ENCODE results near the gene RPS6KA2. TPM values are rescaled to one million over a fixed set of nuclear protein-coding genes. Genes with fewer than 3 reads are reported as not detected.

The RPS6KA2 gene
- total and polyA plus RNA-seq, 2 experiments from 2014 or later, result 19.3 to 24.0 TPM

- Histone ChIP-seq H3K4me3 (no peak overlapping the region), H3K27me3 (no peaks in the 10 kb centered on the region), H3K36me3 (no peaks in the 10 kb centered on the region), H3K9me3 (ENCODE audit: low read depth) (no peaks in the 10 kb centered on the region), H3K27ac (no peak overlapping the region), H3K4me1 (ENCODE audit: low read depth) (no peaks in the 10 kb centered on the region)
- TF ChIP-seq CTCF (IDR thresholded peaks at IDR 0.05; ENCODE audit: low read depth, low read length), result no peak
- DNase-seq (ENCODE audit: low read depth in 1 of 2, low spot score in 1 of 2), result no peak
These were observed 209.8 kb downstream of the RPS6KA2 start for GRCh38 chr6:166417285-166417691.

- H3K36me3 ChIP-seq, result no peaks in the 10 kb centered on the region
- no peaks in the 10 kb centered on the region for H3K27me3 ChIP-seq
- H3K27ac ChIP-seq, result no peak overlapping the region
- no peaks in the 10 kb centered on the region for H3K4me1 ChIP-seq (ENCODE audit: low read depth)
- no peak for DNase-seq (ENCODE audit: low read depth in 1 of 2, low spot score in 1 of 2)
- no peak overlapping the region for H3K4me3 ChIP-seq
- no peaks in the 10 kb centered on the region for H3K9me3 ChIP-seq (ENCODE audit: low read depth)
- no peak for TF ChIP-seq CTCF (IDR thresholded peaks at IDR 0.05; ENCODE audit: low read depth, low read length)
These were observed 211.2 kb downstream of the RPS6KA2 start for GRCh38 chr6:166415833-166416347.

- no peaks in the 10 kb centered on the region for H3K27me3 ChIP-seq
- TF ChIP-seq CTCF (IDR thresholded peaks at IDR 0.05; ENCODE audit: low read depth, low read length), result no peak
- no peaks in the 10 kb centered on the region for H3K9me3 ChIP-seq (ENCODE audit: low read depth)
- H3K27ac ChIP-seq, result no peak overlapping the region
- no peak for DNase-seq (ENCODE audit: low read depth in 1 of 2, low spot score in 1 of 2)
- H3K36me3 ChIP-seq, result no peaks in the 10 kb centered on the region
- H3K4me1 ChIP-seq (ENCODE audit: low read depth), result no peaks in the 10 kb centered on the region
- no peak overlapping the region for H3K4me3 ChIP-seq
These were observed 211.7 kb downstream of the RPS6KA2 start for GRCh38 chr6:166415306-166415705.

GRCh38 chr6:166413491-166413951, 213.5 kb downstream of the RPS6KA2 start:
- TF ChIP-seq CTCF (IDR thresholded peaks at IDR 0.05; ENCODE audit: low read depth, low read length), result no peak
- Histone ChIP-seq H3K27ac (no peak overlapping the region), H3K9me3 (ENCODE audit: low read depth) (no peaks in the 10 kb centered on the region), H3K27me3 (no peaks in the 10 kb centered on the region), H3K4me3 (no peak overlapping the region), H3K36me3 (no peaks in the 10 kb centered on the region), H3K4me1 (ENCODE audit: low read depth) (no peaks in the 10 kb centered on the region)
- DNase-seq (ENCODE audit: low read depth in 1 of 2, low spot score in 1 of 2), result no peak

GRCh38 chr6:166412911-166413384, 214.1 kb downstream of the RPS6KA2 start:
- Histone ChIP-seq H3K4me1 (ENCODE audit: low read depth) (no peaks in the 10 kb centered on the region), H3K27me3 (no peaks in the 10 kb centered on the region), H3K4me3 (no peak overlapping the region), H3K9me3 (ENCODE audit: low read depth) (no peaks in the 10 kb centered on the region), H3K36me3 (no peaks in the 10 kb centered on the region), H3K27ac (no peak overlapping the region)
- TF ChIP-seq CTCF (IDR thresholded peaks at IDR 0.05; ENCODE audit: low read depth, low read length), result no peak
- DNase-seq (ENCODE audit: low read depth in 1 of 2, low spot score in 1 of 2), result no peak
